HCT116 (cell line): Measurements from ENCODE around the gene RADIL.

Experiments used
- CBX3 ChIP-seq: IDR thresholded peaks from 2 replicates; pipeline ENCODE4 v1.6.1; 2012; ENCODE audit warnings: low read depth
- EZH2phosphoT487 ChIP-seq: fragments of 200-600 bp; IDR thresholded peaks from 2 replicates; pipeline ENCODE4 v1.6.1; 2018; ENCODE audit warnings: antibody characterized with exemption, borderline replicate concordance
- POLR2A ChIP-seq: IDR thresholded peaks from 2 replicates; pipeline ENCODE4 v1.7.0; 2011; ENCODE audit warnings: borderline replicate concordance; ENCODE audit not compliant: insufficient read depth, insufficient read length; ENCODE audit errors: extremely low read depth
- SP1 ChIP-seq: IDR thresholded peaks from 2 replicates; pipeline ENCODE4 v1.6.1; 2012; ENCODE audit warnings: low read depth
- TF ChIP-seq, protein P1 (sequence below), 3 experiments: fragments of 200-600 bp in 1 of 3; sonication (generic) in 1 of 3; IDR thresholded peaks in 2 of 3; conservative IDR thresholded peaks in 1 of 3; 2 replicates each; pipeline ENCODE4 v1.5.1; 2012 to 2017; ENCODE audit warnings: low read depth in 2 of 3, low read length in 2 of 3, antibody characterized with exemption in 1 of 3, borderline replicate concordance in 1 of 3, control low read depth in 1 of 3, mild to moderate bottlenecking in 1 of 3, mixed read lengths in 1 of 3, mixed run types in 1 of 3, moderate library complexity in 1 of 3; ENCODE audit not compliant: insufficient read depth in 1 of 3

DNA sequence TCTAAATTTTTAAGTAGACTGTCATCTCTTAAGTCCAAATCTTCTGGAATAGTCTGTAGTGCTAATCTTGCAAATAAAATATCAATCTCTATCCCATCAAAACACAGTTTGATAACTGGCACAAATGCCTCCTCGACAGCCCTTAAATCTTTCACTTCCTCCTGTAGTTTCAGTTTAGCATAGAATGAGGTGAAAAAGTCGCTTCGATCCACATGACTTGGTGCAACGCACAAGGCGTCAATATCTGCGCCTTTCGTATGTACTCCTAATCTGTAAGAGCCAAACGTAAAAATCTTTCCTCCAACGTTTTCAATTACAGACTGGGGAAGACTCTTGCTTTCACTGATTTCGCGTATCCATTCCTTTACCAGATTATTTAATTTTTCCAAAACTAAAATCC is 22.3 kb downstream of the RADIL start:
- TF ChIP-seq CBX3 (no peak), EZH2phosphoT487 (no peak), SP1 (no peak), POLR2A (no peak)
- TF ChIP-seq, protein P1, sequence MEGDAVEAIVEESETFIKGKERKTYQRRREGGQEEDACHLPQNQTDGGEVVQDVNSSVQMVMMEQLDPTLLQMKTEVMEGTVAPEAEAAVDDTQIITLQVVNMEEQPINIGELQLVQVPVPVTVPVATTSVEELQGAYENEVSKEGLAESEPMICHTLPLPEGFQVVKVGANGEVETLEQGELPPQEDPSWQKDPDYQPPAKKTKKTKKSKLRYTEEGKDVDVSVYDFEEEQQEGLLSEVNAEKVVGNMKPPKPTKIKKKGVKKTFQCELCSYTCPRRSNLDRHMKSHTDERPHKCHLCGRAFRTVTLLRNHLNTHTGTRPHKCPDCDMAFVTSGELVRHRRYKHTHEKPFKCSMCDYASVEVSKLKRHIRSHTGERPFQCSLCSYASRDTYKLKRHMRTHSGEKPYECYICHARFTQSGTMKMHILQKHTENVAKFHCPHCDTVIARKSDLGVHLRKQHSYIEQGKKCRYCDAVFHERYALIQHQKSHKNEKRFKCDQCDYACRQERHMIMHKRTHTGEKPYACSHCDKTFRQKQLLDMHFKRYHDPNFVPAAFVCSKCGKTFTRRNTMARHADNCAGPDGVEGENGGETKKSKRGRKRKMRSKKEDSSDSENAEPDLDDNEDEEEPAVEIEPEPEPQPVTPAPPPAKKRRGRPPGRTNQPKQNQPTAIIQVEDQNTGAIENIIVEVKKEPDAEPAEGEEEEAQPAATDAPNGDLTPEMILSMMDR (IDR thresholded peaks at IDR 0.05 in 2 of 3, conservative IDR thresholded peaks at IDR 0.05 in 1 of 3; ENCODE audit: borderline replicate concordance in 1 of 3, insufficient read depth in 1 of 3, low read depth in 2 of 3, low read length in 2 of 3) = no peak
